Mesenchymal stem cell (in vitro differentiated cells and primary cell): ENCODE data around the gene RNASET2.

Experiments
- DNase-seq: peaks from one replicate; pipeline ENCODE4 v3.0.0-alpha.2; 2013
- H2AFZ ChIP-seq: one replicate; pipeline ENCODE4 v1.6.1; 2013; ENCODE audit warnings: low read depth, mild to moderate bottlenecking, control low read depth, inconsistent platforms, low read length, moderate library complexity
- H2AK5ac ChIP-seq: 2 replicates; pipeline ENCODE4 v1.6.1; 2013; ENCODE audit warnings: low read length, moderate library complexity, mild to moderate bottlenecking, inconsistent platforms; ENCODE audit not compliant: severe bottlenecking
- H2BK120ac ChIP-seq: one replicate; pipeline ENCODE4 v1.6.1; 2013; ENCODE audit warnings: low read depth, mild to moderate bottlenecking, inconsistent platforms, low read length, moderate library complexity
- H2BK12ac ChIP-seq, 2 experiments: one replicate each; pipeline ENCODE4 v1.6.1; 2013; ENCODE audit warnings: inconsistent platforms in 2 of 2, low read length in 2 of 2, mild to moderate bottlenecking in 2 of 2, moderate library complexity in 2 of 2, control low read depth in 1 of 2
- H2BK15ac ChIP-seq: one replicate; pipeline ENCODE4 v1.6.1; 2013; ENCODE audit warnings: mild to moderate bottlenecking, low read depth, inconsistent platforms; ENCODE audit not compliant: poor library complexity, severe bottlenecking
- H2BK5ac ChIP-seq: 2 replicates; pipeline ENCODE4 v1.6.1; 2013; ENCODE audit warnings: low read depth, mild to moderate bottlenecking, low read length, control low read depth, inconsistent platforms; ENCODE audit not compliant: poor library complexity, severe bottlenecking
- H3K14ac ChIP-seq, 2 experiments: one replicate each; pipeline ENCODE4 v1.6.1; 2013; ENCODE audit warnings: inconsistent platforms in 2 of 2, low read length in 2 of 2, control low read depth in 1 of 2, mild to moderate bottlenecking in 1 of 2, moderate library complexity in 1 of 2
- H3K18ac ChIP-seq, 2 experiments: one replicate each; pipeline ENCODE4 v1.6.1; 2013; ENCODE audit warnings: inconsistent platforms in 2 of 2, low read length in 2 of 2, control low read depth in 1 of 2, low read depth in 1 of 2, mild to moderate bottlenecking in 1 of 2
- H3K23ac ChIP-seq, 2 experiments: one replicate each; pipeline ENCODE4 v1.6.1; 2013; ENCODE audit warnings: inconsistent platforms in 2 of 2, low read length in 2 of 2, mild to moderate bottlenecking in 2 of 2, moderate library complexity in 2 of 2, control low read depth in 1 of 2
- H3K27ac ChIP-seq: 2 replicates; pipeline ENCODE4 v1.5.1; 2013; ENCODE audit warnings: mild to moderate bottlenecking, moderate library complexity, low read length, control low read depth, inconsistent platforms; ENCODE audit not compliant: poor library complexity, severe bottlenecking
- H3K27me3 ChIP-seq, 2 experiments: 2 replicates each; pipeline versions ENCODE4 v1.6.1 to v1.7.0; 2013; ENCODE audit warnings: low read length in 2 of 2, mild to moderate bottlenecking in 2 of 2, moderate library complexity in 2 of 2, control low read depth in 1 of 2, inconsistent platforms in 1 of 2; ENCODE audit not compliant: control insufficient read depth in 1 of 2, insufficient read depth in 1 of 2
- H3K36me3 ChIP-seq, 2 experiments: 2 replicates each; pipeline versions ENCODE4 v1.6.1 to v1.7.0; 2013; ENCODE audit warnings: low read length in 2 of 2, control low read depth in 1 of 2, inconsistent platforms in 1 of 2, low read depth in 1 of 2, mild to moderate bottlenecking in 1 of 2; ENCODE audit not compliant: insufficient read depth in 2 of 2, control insufficient read depth in 1 of 2
- H3K4ac ChIP-seq, 2 experiments: one replicate each; pipeline ENCODE4 v1.6.1; 2013; ENCODE audit warnings: inconsistent platforms in 2 of 2, low read length in 2 of 2, mild to moderate bottlenecking in 2 of 2, moderate library complexity in 2 of 2, control low read depth in 1 of 2, low read depth in 1 of 2
- H3K4me1 ChIP-seq: 2 replicates; pipeline ENCODE4 v1.6.1; 2013; ENCODE audit warnings: low read depth, low read length, control low read depth; ENCODE audit not compliant: control insufficient read depth, insufficient read depth
- H3K4me2 ChIP-seq: 2 replicates; pipeline ENCODE4 v1.6.1; 2013; ENCODE audit warnings: low read length, mild to moderate bottlenecking, inconsistent platforms; ENCODE audit not compliant: poor library complexity, severe bottlenecking
- H3K4me3 ChIP-seq, 2 experiments: 2 replicates each; pipeline versions ENCODE4 v1.5.1 to v1.7.0; 2013; ENCODE audit warnings: low read length in 2 of 2, mild to moderate bottlenecking in 2 of 2, control low read depth in 1 of 2, low read depth in 1 of 2; ENCODE audit not compliant: insufficient read depth in 1 of 2
- H3K79me1 ChIP-seq: replicated peaks from 2 replicates; pipeline ENCODE4 v1.6.1; 2013; ENCODE audit warnings: mild to moderate bottlenecking, control low read depth, low read length, inconsistent platforms; ENCODE audit not compliant: poor library complexity, severe bottlenecking
- H3K9ac ChIP-seq: 2 replicates; pipeline ENCODE4 v1.7.0; 2013; ENCODE audit warnings: mild to moderate bottlenecking, low read length, moderate library complexity
- H3K9me3 ChIP-seq: 2 replicates; pipeline ENCODE4 v1.7.0; 2013; ENCODE audit warnings: mild to moderate bottlenecking, low read length; ENCODE audit not compliant: control insufficient read depth
- H4K8ac ChIP-seq: one replicate; pipeline ENCODE4 v1.6.1; 2013; ENCODE audit warnings: inconsistent platforms, mild to moderate bottlenecking, low read length, moderate library complexity
- H4K91ac ChIP-seq: one replicate; pipeline ENCODE4 v1.6.1; 2013; ENCODE audit warnings: mild to moderate bottlenecking, low read length, inconsistent platforms
- WGBS: methylation state at CpG from one replicate; pipeline ENCODE4 v1.1.7; 2013; ENCODE audit warnings: mixed read lengths; 5-methylcytosine and 5-hydroxymethylcytosine counted together

RNASET2 gene

GRCh38 chr6:166927935-166928643 lies 28.3 kb downstream of the RNASET2 start:
- Histone ChIP-seq H3K4me3 (no peak overlapping the region), H4K91ac (no peak overlapping the region), H3K9me3 (no peaks in the 10 kb centered on the region), H2BK15ac (no peak overlapping the region), H2BK5ac (no peak overlapping the region), H3K23ac (no peak overlapping the region), H3K4me1 (no peaks in the 10 kb centered on the region), H3K4me2 (no peak overlapping the region), H2BK120ac (no peak overlapping the region), H3K27me3 (no peaks in the 10 kb centered on the region), H3K9ac (no peak overlapping the region), H2AFZ (no peak overlapping the region), H3K27ac (no peak overlapping the region), H3K4ac (no peak overlapping the region), H3K18ac (no peak overlapping the region), H3K36me3 (peaks cover 2 to 42% of the 10 kb centered on the region in 2 experiments), H3K79me1 (no peaks in the 10 kb centered on the region), H3K14ac (no peak overlapping the region), H4K8ac (no peak overlapping the region), H2AK5ac (no peak overlapping the region), H2BK12ac (no peak overlapping the region)
- WGBS = 84% methylated on average over 12 of the region's 13 CpGs
- DNase-seq = no peak

- no peaks in the 10 kb centered on the region for H3K4me1 ChIP-seq
- WGBS = 92% methylated on average over 10 of the region's 12 CpGs
- no peak overlapping the region for H3K18ac ChIP-seq
- no peaks in the 10 kb centered on the region for H3K79me1 ChIP-seq
- no peak overlapping the region for H2AK5ac ChIP-seq
- no peak overlapping the region for H3K27ac ChIP-seq
- no peak overlapping the region for H2BK15ac ChIP-seq
- H2BK5ac ChIP-seq = no peak overlapping the region
- no peak overlapping the region for H2AFZ ChIP-seq
- no peak overlapping the region for H3K9ac ChIP-seq
- no peak overlapping the region for H3K4ac ChIP-seq
- no peak overlapping the region for H3K23ac ChIP-seq
- DNase-seq = no peak
- no peak overlapping the region for H2BK120ac ChIP-seq
- H4K91ac ChIP-seq = no peak overlapping the region
- H4K8ac ChIP-seq = no peak overlapping the region
- no peak overlapping the region for H3K14ac ChIP-seq
- no peaks in the 10 kb centered on the region for H3K27me3 ChIP-seq
- H3K36me3 ChIP-seq = peaks cover 2 to 38% of the 10 kb centered on the region in 2 experiments
- H3K4me3 ChIP-seq = no peak overlapping the region
- no peak overlapping the region for H3K4me2 ChIP-seq
- no peaks in the 10 kb centered on the region for H3K9me3 ChIP-seq
- no peak overlapping the region for H2BK12ac ChIP-seq
Observed at GRCh38 chr6:166927240-166927934, 29.0 kb downstream of the RNASET2 start.

- no peak overlapping the region for H3K14ac ChIP-seq
- no peak overlapping the region for H2AK5ac ChIP-seq
- no peak overlapping the region for H3K18ac ChIP-seq
- H3K79me1 ChIP-seq = no peaks in the 10 kb centered on the region
- no peak overlapping the region for H2AFZ ChIP-seq
- no peak overlapping the region for H2BK12ac ChIP-seq
- no peak overlapping the region for H2BK120ac ChIP-seq
- H3K4me2 ChIP-seq = no peak overlapping the region
- DNase-seq = no peak
- H3K27ac ChIP-seq = no peak overlapping the region
- H3K9me3 ChIP-seq = no peaks in the 10 kb centered on the region
- H3K4me3 ChIP-seq = no peak overlapping the region
- no peaks in the 10 kb centered on the region for H3K4me1 ChIP-seq
- H4K8ac ChIP-seq = no peak overlapping the region
- H3K23ac ChIP-seq = no peak overlapping the region
- no peak overlapping the region for H2BK15ac ChIP-seq
- no peak overlapping the region for H4K91ac ChIP-seq
- H3K4ac ChIP-seq = no peak overlapping the region
- no peak overlapping the region for H2BK5ac ChIP-seq
- H3K9ac ChIP-seq = no peak overlapping the region
- H3K27me3 ChIP-seq = no peaks in the 10 kb centered on the region
- 94% methylated on average over 12 of the region's 12 CpGs for WGBS
- H3K36me3 ChIP-seq = peaks cover 2 to 32% of the 10 kb centered on the region in 2 experiments
Observed at GRCh38 chr6:166926748-166927147, 29.6 kb downstream of the RNASET2 start.

- Histone ChIP-seq H3K4me1 (no peaks in the 10 kb centered on the region), H2BK12ac (no peak overlapping the region), H3K9me3 (no peaks in the 10 kb centered on the region), H3K79me1 (no peaks in the 10 kb centered on the region), H3K18ac (peak overlapping the region in 1 of 2 experiments; percentile 18), H3K27ac (no peak overlapping the region), H3K27me3 (no peaks in the 10 kb centered on the region), H3K14ac (peak overlapping the region in 1 of 2 experiments; percentile 30), H3K36me3 (peaks cover 2 to 21% of the 10 kb centered on the region in 2 experiments), H3K4me3 (no peak overlapping the region), H3K23ac (no peak overlapping the region), H2AFZ (no peak overlapping the region), H4K91ac (peak overlapping the region; percentile 4), H2BK120ac (no peak overlapping the region), H2BK5ac (no peak overlapping the region), H2BK15ac (no peak overlapping the region), H3K4ac (no peak overlapping the region), H3K9ac (no peak overlapping the region), H4K8ac (no peak overlapping the region), H3K4me2 (no peak overlapping the region), H2AK5ac (no peak overlapping the region)
- no peak for DNase-seq
- 95% methylated on average over 19 of the region's 19 CpGs for WGBS
Observed at GRCh38 chr6:166925141-166925996, 31.0 kb downstream of the RNASET2 start.
